Stimulated activated effector memory CD8-positive, alpha-beta T cell treated with anti-CD3 and anti-CD28 coated beads, Interleukin-12 subunit alpha, Interleukin-12 subunit beta, amount 100 ng/mL, for 72 hours (primary cell): ENCODE measurements around the gene SHC1.

ENCODE experiments used
- ATAC-seq: fragments of 150-1000 bp; cut with Tn5 transposase; 2 replicates; pipeline ENCODE4 v1.10.0; 2021
- DNase-seq, 2 donors: peaks; one replicate each; pipeline ENCODE4 v3.0.0; 2021 to 2022; ENCODE audit warnings: low spot score in 2 of 2
- H3K27ac Mint-ChIP-seq: one replicate; pipeline ENCODE4 v1.8.0; 2022; ENCODE audit warnings: mild to moderate bottlenecking, mixed read lengths
- H3K36me3 Mint-ChIP-seq: one replicate; pipeline ENCODE4 v1.8.0; 2022; ENCODE audit warnings: mild to moderate bottlenecking, mixed read lengths
- H3K4me1 Mint-ChIP-seq: one replicate; pipeline ENCODE4 v1.8.0; 2022; ENCODE audit warnings: mixed read lengths
- H3K4me3 Mint-ChIP-seq: one replicate; pipeline ENCODE4 v1.8.0; 2022; ENCODE audit warnings: mild to moderate bottlenecking, mixed read lengths
- H3K9me3 Mint-ChIP-seq: one replicate; pipeline ENCODE4 v1.8.0; 2022; ENCODE audit warnings: mixed read lengths

The SHC1 gene

GRCh38 chr1:154961207-154962155, 9.1 kb downstream of the SHC1 start, which contains the start of gene PYGO2:
Gene PYGO2, minus strand, starts transcription at chr1:154961782. Its CDS starts 206 bp downstream, at chr1:154961576.
- DNase-seq (peak; percentile 79 to 92), ATAC-seq (peak; percentile 89)
- Mint-ChIP-seq H3K27ac (peak within 1 kb of the TSS; percentile 81), H3K9me3 (no peaks in the 10 kb centered on the region), H3K36me3 (peaks cover 75% of the 10 kb centered on the region), H3K4me3 (peak within 1 kb of the TSS; percentile 80), H3K4me1 (peaks cover 54% of the 10 kb centered on the region)

GRCh38 chr1:154960446-154961136, 10.0 kb downstream of the SHC1 start:
- DNase-seq (no peak), ATAC-seq (no peak)
- no peaks in the 10 kb centered on the region for H3K9me3 Mint-ChIP-seq
- peaks cover 72% of the 10 kb centered on the region for H3K36me3 Mint-ChIP-seq
- peak overlapping the region; percentile 80 for H3K4me3 Mint-ChIP-seq
- peak overlapping the region; percentile 81 for H3K27ac Mint-ChIP-seq
- peaks cover 61% of the 10 kb centered on the region for H3K4me1 Mint-ChIP-seq

GRCh38 chr1:154959426-154959780, 11.1 kb downstream of the SHC1 start:
- ATAC-seq (no peak), DNase-seq (no peak)
- Mint-ChIP-seq H3K27ac (peak overlapping the region; percentile 23), H3K4me1 (peaks cover 66% of the 10 kb centered on the region), H3K4me3 (peak overlapping the region; percentile 80), H3K9me3 (no peaks in the 10 kb centered on the region), H3K36me3 (peaks cover 69% of the 10 kb centered on the region)

- DNase-seq (no peak), ATAC-seq (no peak)
- Mint-ChIP-seq H3K4me3 (peak overlapping the region; percentile 80), H3K36me3 (peaks cover 68% of the 10 kb centered on the region), H3K4me1 (peaks cover 69% of the 10 kb centered on the region), H3K27ac (peak overlapping the region; percentile 40), H3K9me3 (no peaks in the 10 kb centered on the region)
Observed at GRCh38 chr1:154958681-154959425, 11.7 kb downstream of the SHC1 start.

GRCh38 chr1:154958036-154958435, 12.5 kb downstream of the SHC1 start:
- DNase-seq (no peak), ATAC-seq (no peak)
- H3K4me3 Mint-ChIP-seq: no peak overlapping the region
- H3K36me3 Mint-ChIP-seq: peaks cover 59% of the 10 kb centered on the region
- no peaks in the 10 kb centered on the region for H3K9me3 Mint-ChIP-seq
- peak overlapping the region; percentile 40 for H3K27ac Mint-ChIP-seq
- peaks cover 71% of the 10 kb centered on the region for H3K4me1 Mint-ChIP-seq

GRCh38 chr1:154957091-154957657, 13.4 kb downstream of the SHC1 start:
- DNase-seq: no peak
- no peak for ATAC-seq
- peaks cover 71% of the 10 kb centered on the region for H3K4me1 Mint-ChIP-seq
- H3K9me3 Mint-ChIP-seq: no peaks in the 10 kb centered on the region
- no peak overlapping the region for H3K4me3 Mint-ChIP-seq
- H3K36me3 Mint-ChIP-seq: peaks cover 58% of the 10 kb centered on the region
- H3K27ac Mint-ChIP-seq: peak overlapping the region; percentile 99

GRCh38 chr1:154956544-154956941, 14.0 kb downstream of the SHC1 start:
- H3K27ac Mint-ChIP-seq: peak overlapping the region; percentile 99
- H3K9me3 Mint-ChIP-seq: no peaks in the 10 kb centered on the region
- ATAC-seq: no peak
- H3K4me1 Mint-ChIP-seq: peaks cover 77% of the 10 kb centered on the region
- H3K36me3 Mint-ChIP-seq: peaks cover 60% of the 10 kb centered on the region
- no peak for DNase-seq
- H3K4me3 Mint-ChIP-seq: peak overlapping the region; percentile 95

GRCh38 chr1:154955718-154956543, 14.6 kb downstream of the SHC1 start, which contains the start of gene PBXIP1:
Gene PBXIP1, minus strand, starts transcription at chr1:154956099. Its CDS starts 2,378 bp downstream, at chr1:154953721.
- DNase-seq (peak; percentile 67 to 90), ATAC-seq (peak; percentile 72)
- peaks cover 81% of the 10 kb centered on the region for H3K4me1 Mint-ChIP-seq
- no peaks in the 10 kb centered on the region for H3K9me3 Mint-ChIP-seq
- peak within 1 kb of the TSS; percentile 95 for H3K4me3 Mint-ChIP-seq
- H3K36me3 Mint-ChIP-seq: peaks cover 63% of the 10 kb centered on the region
- H3K27ac Mint-ChIP-seq: peak within 1 kb of the TSS; percentile 99

GRCh38 chr1:154955039-154955717, 15.4 kb downstream of the SHC1 start:
- H3K27ac Mint-ChIP-seq: peak overlapping the region; percentile 99
- peak overlapping the region; percentile 95 for H3K4me3 Mint-ChIP-seq
- ATAC-seq (peak; percentile 89), DNase-seq (peak in 1 of 2 donors; percentile 83)
- H3K36me3 Mint-ChIP-seq: peaks cover 68% of the 10 kb centered on the region
- H3K9me3 Mint-ChIP-seq: no peaks in the 10 kb centered on the region
- peaks cover 81% of the 10 kb centered on the region for H3K4me1 Mint-ChIP-seq

- H3K36me3 Mint-ChIP-seq: peaks cover 63% of the 10 kb centered on the region
- ATAC-seq (no peak), DNase-seq (no peak)
- H3K4me1 Mint-ChIP-seq: peaks cover 75% of the 10 kb centered on the region
- peak overlapping the region; percentile 95 for H3K4me3 Mint-ChIP-seq
- no peaks in the 10 kb centered on the region for H3K9me3 Mint-ChIP-seq
- H3K27ac Mint-ChIP-seq: peak overlapping the region; percentile 99
Observed at GRCh38 chr1:154954541-154954940, 16.0 kb downstream of the SHC1 start.

GRCh38 chr1:154953611-154954038, 16.9 kb downstream of the SHC1 start:
- no peak for ATAC-seq
- DNase-seq: no peak
- Mint-ChIP-seq H3K4me3 (peak overlapping the region; percentile 95), H3K36me3 (peaks cover 60% of the 10 kb centered on the region), H3K9me3 (no peaks in the 10 kb centered on the region), H3K27ac (peak overlapping the region; percentile 99), H3K4me1 (peaks cover 76% of the 10 kb centered on the region)

GRCh38 chr1:154952664-154953063, 17.9 kb downstream of the SHC1 start:
- no peak for DNase-seq
- Mint-ChIP-seq H3K4me3 (peak overlapping the region; percentile 95), H3K27ac (peak overlapping the region; percentile 99), H3K36me3 (peaks cover 60% of the 10 kb centered on the region), H3K9me3 (no peaks in the 10 kb centered on the region), H3K4me1 (peaks cover 80% of the 10 kb centered on the region)
- ATAC-seq: no peak

GRCh38 chr1:154951901-154952657, 18.5 kb downstream of the SHC1 start:
- Mint-ChIP-seq H3K9me3 (no peaks in the 10 kb centered on the region), H3K4me3 (peak overlapping the region; percentile 95), H3K36me3 (peaks cover 60% of the 10 kb centered on the region), H3K27ac (peak overlapping the region; percentile 99), H3K4me1 (peaks cover 76% of the 10 kb centered on the region)
- DNase-seq: no peak
- peak; percentile 43 for ATAC-seq
